Stimulated activated naive CD8-positive, alpha-beta T cell treated with anti-CD3 and anti-CD28 coated beads, Interleukin-15, amount 100 ng/mL, for 72 hours (primary cell): ENCODE data around the gene TBX21.

Source experiments
- ATAC-seq: fragments of 150-1000 bp; cut with Tn5 transposase; 2 replicates; pipeline ENCODE4 v1.10.0; 2021; ENCODE audit warnings: mild to moderate bottlenecking, moderate library complexity
- DNase-seq, 2 donors: peaks; one replicate each; pipeline ENCODE4 v3.0.0; 2021 to 2022
- H3K27ac Mint-ChIP-seq, 2 donors: one replicate each; pipeline ENCODE4 v1.8.0; 2022; ENCODE audit warnings: mild to moderate bottlenecking in 2 of 2, mixed read lengths in 2 of 2, moderate library complexity in 2 of 2
- H3K27me3 Mint-ChIP-seq: one replicate; pipeline ENCODE4 v1.8.0; 2022; ENCODE audit warnings: mixed read lengths
- H3K4me1 Mint-ChIP-seq: one replicate; pipeline ENCODE4 v1.8.0; 2022; ENCODE audit warnings: mild to moderate bottlenecking, mixed read lengths
- H3K4me3 Mint-ChIP-seq, 2 donors: one replicate each; pipeline ENCODE4 v1.8.0; 2022; ENCODE audit warnings: mild to moderate bottlenecking in 2 of 2, mixed read lengths in 2 of 2, moderate library complexity in 1 of 2
- H3K9me3 Mint-ChIP-seq, 2 donors: one replicate each; pipeline ENCODE4 v1.8.0; 2022; ENCODE audit warnings: mixed read lengths in 2 of 2

The TBX21 gene

GRCh38 chr17:47694581-47695428, 38.2 kb upstream of the TBX21 start:
- DNase-seq, result peak; percentile 53 to 70
- no peaks in the 10 kb centered on the region for H3K9me3 Mint-ChIP-seq
- peak overlapping the region; percentile 95 to 98 for H3K4me3 Mint-ChIP-seq
- H3K4me1 Mint-ChIP-seq, result peaks cover 82% of the 10 kb centered on the region
- peak overlapping the region; percentile 57 to 83 for H3K27ac Mint-ChIP-seq
- no peaks in the 10 kb centered on the region for H3K27me3 Mint-ChIP-seq
- ATAC-seq, result peak; percentile 61

GRCh38 chr17:47695429-47696376, 37.3 kb upstream of the TBX21 start:
- ATAC-seq (peak; percentile 2), DNase-seq (peak in 1 of 2 donors; percentile 15)
- Mint-ChIP-seq H3K9me3 (no peaks in the 10 kb centered on the region), H3K4me3 (peak overlapping the region; percentile 95 to 98), H3K27ac (peak overlapping the region; percentile 66 to 83), H3K4me1 (peaks cover 79% of the 10 kb centered on the region), H3K27me3 (no peaks in the 10 kb centered on the region)

- DNase-seq (peak in 1 of 2 donors; percentile 19), ATAC-seq (no peak)
- H3K4me1 Mint-ChIP-seq, result peaks cover 85% of the 10 kb centered on the region
- no peaks in the 10 kb centered on the region for H3K27me3 Mint-ChIP-seq
- H3K9me3 Mint-ChIP-seq, result no peaks in the 10 kb centered on the region
- H3K4me3 Mint-ChIP-seq, result peak overlapping the region; percentile 95 to 98
- H3K27ac Mint-ChIP-seq, result peak overlapping the region in 1 of 2 donors; percentile 84
These were observed 36.1 kb upstream of the TBX21 start for GRCh38 chr17:47696717-47697642.

GRCh38 chr17:47697906-47698711, 34.9 kb upstream of the TBX21 start:
- Mint-ChIP-seq H3K4me1 (peaks cover 85% of the 10 kb centered on the region), H3K4me3 (peak overlapping the region in 1 of 2 donors; percentile 20), H3K9me3 (no peaks in the 10 kb centered on the region), H3K27ac (peak overlapping the region in 1 of 2 donors; percentile 54), H3K27me3 (no peaks in the 10 kb centered on the region)
- ATAC-seq (no peak), DNase-seq (peak in 1 of 2 donors; percentile 8)

GRCh38 chr17:47698749-47699535, 34.1 kb upstream of the TBX21 start:
- Mint-ChIP-seq H3K27me3 (no peaks in the 10 kb centered on the region), H3K27ac (peak overlapping the region in 1 of 2 donors; percentile 43), H3K9me3 (no peaks in the 10 kb centered on the region), H3K4me3 (peak overlapping the region; percentile 33 to 35), H3K4me1 (peaks cover 87% of the 10 kb centered on the region)
- DNase-seq (peak; percentile 76 to 81), ATAC-seq (peak; percentile 34)

DNA sequence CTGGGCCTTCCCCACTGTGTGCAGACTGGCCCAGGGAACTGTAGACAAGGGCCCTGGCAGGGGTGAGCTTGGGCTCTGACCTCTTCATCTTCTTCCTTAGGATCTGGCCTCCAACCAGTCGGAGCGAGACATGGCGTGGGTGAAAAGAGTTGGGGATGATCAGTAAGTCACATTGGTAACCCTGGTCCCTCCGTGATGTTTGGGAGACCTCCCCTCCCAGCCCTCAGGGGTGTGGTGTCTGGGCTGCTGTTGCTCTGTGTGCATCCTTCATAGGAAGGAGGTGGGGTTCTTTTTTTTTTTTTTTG, 33.5 kb upstream of the TBX21 start:
- DNase-seq (no peak), ATAC-seq (no peak)
- Mint-ChIP-seq H3K27me3 (no peaks in the 10 kb centered on the region), H3K9me3 (no peaks in the 10 kb centered on the region), H3K4me1 (peaks cover 93% of the 10 kb centered on the region), H3K27ac (peak overlapping the region in 1 of 2 donors; percentile 55), H3K4me3 (peak overlapping the region; percentile 8 to 24)

GRCh38 chr17:47700471-47701449, 32.3 kb upstream of the TBX21 start:
- Mint-ChIP-seq H3K9me3 (no peaks in the 10 kb centered on the region), H3K4me1 (peaks cover 95% of the 10 kb centered on the region), H3K27me3 (no peaks in the 10 kb centered on the region), H3K4me3 (peak overlapping the region; percentile 58 to 63), H3K27ac (peak overlapping the region in 1 of 2 donors; percentile 95)
- ATAC-seq (peak; percentile 41), DNase-seq (peak; percentile 29 to 43)

DNA sequence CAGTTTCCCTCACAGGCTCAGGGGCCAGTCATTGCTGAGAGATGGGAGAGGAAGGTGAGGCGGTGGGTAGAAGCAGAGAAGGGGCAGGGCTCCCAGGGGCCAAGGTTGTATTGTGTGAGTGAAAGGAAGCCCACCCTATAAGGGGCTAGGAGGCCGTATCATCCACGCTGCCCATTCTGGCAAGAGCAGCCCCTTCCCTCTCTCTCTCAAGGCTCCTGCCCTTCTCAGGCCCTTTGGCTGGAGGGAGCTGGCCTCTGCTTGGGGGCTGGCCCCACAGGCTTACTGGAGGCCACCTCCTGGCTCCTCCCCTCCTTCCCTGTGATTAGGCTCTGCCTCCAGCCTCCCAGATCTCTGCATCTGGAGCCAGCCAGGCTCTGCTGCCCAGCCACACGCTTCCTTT, 31.4 kb upstream of the TBX21 start:
- H3K4me1 Mint-ChIP-seq, result peaks cover 95% of the 10 kb centered on the region
- DNase-seq (peak in 1 of 2 donors; percentile 7), ATAC-seq (no peak)
- no peaks in the 10 kb centered on the region for H3K27me3 Mint-ChIP-seq
- H3K4me3 Mint-ChIP-seq, result peak overlapping the region; percentile 63 to 72
- H3K9me3 Mint-ChIP-seq, result no peaks in the 10 kb centered on the region
- peak overlapping the region in 1 of 2 donors; percentile 95 for H3K27ac Mint-ChIP-seq

GRCh38 chr17:47702391-47702995, 30.5 kb upstream of the TBX21 start:
- H3K27ac Mint-ChIP-seq, result peak overlapping the region; percentile 80 to 86
- peak in 1 of 2 donors; percentile 3 for DNase-seq
- peaks cover 95% of the 10 kb centered on the region for H3K4me1 Mint-ChIP-seq
- H3K27me3 Mint-ChIP-seq, result no peaks in the 10 kb centered on the region
- H3K9me3 Mint-ChIP-seq, result no peaks in the 10 kb centered on the region
- peak overlapping the region; percentile 63 to 72 for H3K4me3 Mint-ChIP-seq
- ATAC-seq, result no peak

GRCh38 chr17:47703191-47703591, 29.8 kb upstream of the TBX21 start:
- peaks cover 92% of the 10 kb centered on the region for H3K4me1 Mint-ChIP-seq
- ATAC-seq, result peak; percentile 52

DNA sequence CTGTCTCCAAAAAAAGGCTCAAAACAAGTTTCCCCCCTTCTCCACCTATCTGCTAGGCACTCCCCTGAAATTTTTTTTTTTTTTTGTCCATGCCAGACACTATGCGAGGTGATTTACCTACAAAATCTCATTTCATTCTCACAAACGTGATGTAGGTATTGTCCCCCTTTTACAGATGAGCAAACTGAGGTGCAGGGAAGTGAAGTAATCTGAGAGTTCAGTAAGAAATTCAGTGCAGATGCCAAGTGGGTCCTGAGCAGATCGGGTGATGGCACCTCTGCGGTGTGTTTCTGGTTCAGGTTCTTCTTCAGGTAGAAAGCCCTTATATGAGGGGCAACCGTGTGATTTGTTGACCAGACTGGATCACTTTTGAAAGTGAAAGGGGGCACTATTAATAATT, 29.4 kb upstream of the TBX21 start:
- Mint-ChIP-seq H3K4me1 (peaks cover 87% of the 10 kb centered on the region), H3K9me3 (no peaks in the 10 kb centered on the region), H3K27me3 (no peaks in the 10 kb centered on the region), H3K27ac (peak overlapping the region; percentile 91 to 94), H3K4me3 (peak overlapping the region; percentile 79 to 90)
- ATAC-seq, result no peak
- DNase-seq, result no peak

More at GRCh38 chr17:47703191-47703591, 29.8 kb upstream of the TBX21 start:
- peak; percentile 56 to 80 for DNase-seq
- H3K27ac Mint-ChIP-seq, result peak overlapping the region; percentile 91 to 94
- H3K27me3 Mint-ChIP-seq, result no peaks in the 10 kb centered on the region
- H3K4me3 Mint-ChIP-seq, result peak overlapping the region; percentile 79 to 90
- no peaks in the 10 kb centered on the region for H3K9me3 Mint-ChIP-seq

DNA sequence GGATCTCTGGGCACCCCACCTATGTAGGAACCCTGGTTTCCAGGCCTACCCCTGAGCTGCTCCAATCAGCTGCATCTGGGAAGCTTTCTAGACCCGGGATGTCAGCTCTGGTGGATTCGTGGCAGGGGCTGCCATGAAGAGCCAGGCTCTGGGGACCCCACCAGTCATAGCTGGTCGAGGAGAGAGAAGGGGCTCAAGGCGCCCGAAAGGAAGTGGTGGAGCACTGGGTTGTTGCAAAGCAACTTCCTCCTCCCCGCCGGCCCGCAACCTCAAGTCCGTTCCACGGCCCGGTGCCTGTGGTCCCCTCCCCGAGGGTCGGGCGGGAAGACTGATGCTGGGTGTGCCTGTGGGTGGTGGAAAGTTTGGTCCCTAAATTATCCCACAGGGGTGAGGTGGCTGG, 28.9 kb upstream of the TBX21 start:
- H3K9me3 Mint-ChIP-seq, result no peaks in the 10 kb centered on the region
- peak overlapping the region; percentile 79 to 90 for H3K4me3 Mint-ChIP-seq
- H3K27ac Mint-ChIP-seq, result peak overlapping the region; percentile 93 to 94
- H3K27me3 Mint-ChIP-seq, result no peaks in the 10 kb centered on the region
- H3K4me1 Mint-ChIP-seq, result peaks cover 83% of the 10 kb centered on the region
- DNase-seq (peak; percentile 26 to 39), ATAC-seq (no peak)
